Natural killer cell (primary cell): ENCODE results near the gene IL1R2. TPM values are rescaled to one million over a fixed set of nuclear protein-coding genes. Genes with fewer than 3 reads are reported as not detected.
"Not testable (repeated sequence)": the region's sequence is repeated elsewhere in the genome, so short reads cannot be mapped to it uniquely, and the experiment has no call there.

Experiments used
- ATAC-seq, 3 donors: fragments of 150-1000 bp in 2 of 3; fragments of 200-7000 bp in 1 of 3; cut with Tn5 transposase; 1 replicate in 1 of 3; 2 replicates in 2 of 3; pipeline ENCODE4 v1.10.0; 2021; ENCODE audit warnings: mild to moderate bottlenecking in 2 of 3, moderate library complexity in 2 of 3
- DNase-seq, 2 donors: peaks; one replicate each; pipeline versions ENCODE4 v3.0.0 to v3.0.0-alpha.2; 2013 to 2021; ENCODE audit warnings: mixed read lengths in 1 of 2
- H3K27ac ChIP-seq: one replicate; pipeline ENCODE4 v1.5.1; 2013; ENCODE audit warnings: mild to moderate bottlenecking, low read length
- H3K27me3 ChIP-seq: one replicate; pipeline ENCODE4 v1.6.1; 2013; ENCODE audit warnings: low read length; ENCODE audit not compliant: control insufficient read depth, insufficient read depth
- H3K36me3 ChIP-seq: one replicate; pipeline ENCODE4 v1.6.1; 2013; ENCODE audit warnings: low read length; ENCODE audit not compliant: control insufficient read depth, insufficient read depth
- H3K4me1 ChIP-seq: one replicate; pipeline ENCODE4 v1.6.1; 2013; ENCODE audit warnings: low read length; ENCODE audit not compliant: control insufficient read depth, insufficient read depth
- H3K4me3 ChIP-seq: one replicate; pipeline ENCODE4 v1.5.1; 2013; ENCODE audit warnings: low read length
- H3K9me3 ChIP-seq: one replicate; pipeline ENCODE4 v1.6.1; 2013; ENCODE audit warnings: low read length; ENCODE audit not compliant: control insufficient read depth, insufficient read depth
- H3K27ac Mint-ChIP-seq, 2 donors: one replicate each; pipeline ENCODE4 v1.8.0; 2022; ENCODE audit warnings: mild to moderate bottlenecking in 2 of 2, mixed read lengths in 2 of 2, moderate library complexity in 1 of 2
- H3K27me3 Mint-ChIP-seq, 2 donors: one replicate each; pipeline ENCODE4 v1.8.0; 2022; ENCODE audit warnings: low read depth in 2 of 2, mixed read lengths in 2 of 2
- H3K36me3 Mint-ChIP-seq: one replicate; pipeline ENCODE4 v1.8.0; 2022; ENCODE audit warnings: mixed read lengths
- H3K4me1 Mint-ChIP-seq, 2 donors: one replicate each; pipeline ENCODE4 v1.8.0; 2022; ENCODE audit warnings: mixed read lengths in 2 of 2
- H3K4me3 Mint-ChIP-seq: one replicate; pipeline ENCODE4 v1.8.0; 2022; ENCODE audit warnings: mild to moderate bottlenecking, moderate library complexity, mixed read lengths
- H3K9me3 Mint-ChIP-seq, 2 donors: one replicate each; pipeline ENCODE4 v1.8.0; 2022; ENCODE audit warnings: mixed read lengths in 2 of 2
- WGBS: methylation state at CpG from one replicate; pipeline ENCODE4 v1.1.7; 2013; ENCODE audit warnings: missing lambda C conversion rate; ENCODE audit not compliant: insufficient coverage; 5-methylcytosine and 5-hydroxymethylcytosine counted together
- intact Hi-C: fragments of 100-400 bp; cut with micrococcal nuclease; formaldehyde crosslinking; loops from one replicate; pipeline ENCODE4 v1.14.2; 2022
- total RNA-seq, 4 donors: library from RNA; stranded (reverse); fragments of 120-200 nt in 1 of 4; gene quantifications; one replicate each; pipeline versions ENCODE4 v1.2.3 to v1.2.4, GENCODE V29; 2013 to 2022
- TF ChIP-seq, protein P1 (sequence below): fragments of 200-600 bp; IDR thresholded peaks from one replicate; pipeline ENCODE4 v1.8.0; 2022; ENCODE audit warnings: antibody characterized with exemption

IL1R2 gene
- total RNA-seq, 3 donors from 2014 or later (not counting 1 experiment from before 2014, with no cell fraction given) = 0.66 to 5.7 TPM; not detected in 1

- H3K9me3 Mint-ChIP-seq = no peaks in the 10 kb centered on the region
- DNase-seq (no peak), ATAC-seq (no peak)
- no peak overlapping the region for H3K4me3 Mint-ChIP-seq
- 98% methylated on average over 6 of the region's 6 CpGs for WGBS
- H3K27me3 ChIP-seq = no peaks in the 10 kb centered on the region
- H3K36me3 ChIP-seq = no peaks in the 10 kb centered on the region
- no peak overlapping the region for H3K4me3 ChIP-seq
- no peak overlapping the region for H3K27ac Mint-ChIP-seq
- H3K27me3 Mint-ChIP-seq = peaks cover 13 to 17% of the 10 kb centered on the region in 2 donors
- intact Hi-C loops = no loop called here
- H3K27ac ChIP-seq = no peak overlapping the region
- TF ChIP-seq, protein P1, sequence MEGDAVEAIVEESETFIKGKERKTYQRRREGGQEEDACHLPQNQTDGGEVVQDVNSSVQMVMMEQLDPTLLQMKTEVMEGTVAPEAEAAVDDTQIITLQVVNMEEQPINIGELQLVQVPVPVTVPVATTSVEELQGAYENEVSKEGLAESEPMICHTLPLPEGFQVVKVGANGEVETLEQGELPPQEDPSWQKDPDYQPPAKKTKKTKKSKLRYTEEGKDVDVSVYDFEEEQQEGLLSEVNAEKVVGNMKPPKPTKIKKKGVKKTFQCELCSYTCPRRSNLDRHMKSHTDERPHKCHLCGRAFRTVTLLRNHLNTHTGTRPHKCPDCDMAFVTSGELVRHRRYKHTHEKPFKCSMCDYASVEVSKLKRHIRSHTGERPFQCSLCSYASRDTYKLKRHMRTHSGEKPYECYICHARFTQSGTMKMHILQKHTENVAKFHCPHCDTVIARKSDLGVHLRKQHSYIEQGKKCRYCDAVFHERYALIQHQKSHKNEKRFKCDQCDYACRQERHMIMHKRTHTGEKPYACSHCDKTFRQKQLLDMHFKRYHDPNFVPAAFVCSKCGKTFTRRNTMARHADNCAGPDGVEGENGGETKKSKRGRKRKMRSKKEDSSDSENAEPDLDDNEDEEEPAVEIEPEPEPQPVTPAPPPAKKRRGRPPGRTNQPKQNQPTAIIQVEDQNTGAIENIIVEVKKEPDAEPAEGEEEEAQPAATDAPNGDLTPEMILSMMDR = no peak
- H3K4me1 ChIP-seq = peaks cover 7% of the 10 kb centered on the region
- no peaks in the 10 kb centered on the region for H3K4me1 Mint-ChIP-seq
- no peaks in the 10 kb centered on the region for H3K9me3 ChIP-seq
- H3K36me3 Mint-ChIP-seq = no peaks in the 10 kb centered on the region
These were observed 74.8 kb downstream of the IL1R2 start for GRCh38 chr2:102066554-102066953.

- DNase-seq, H3K36me3 ChIP-seq, H3K27ac Mint-ChIP-seq, H3K9me3 Mint-ChIP-seq, H3K36me3 Mint-ChIP-seq, H3K4me1 Mint-ChIP-seq, H3K27me3 ChIP-seq, H3K27ac ChIP-seq, H3K4me3 Mint-ChIP-seq, ATAC-seq, intact Hi-C loops, H3K4me3 ChIP-seq, H3K4me1 ChIP-seq, H3K9me3 ChIP-seq: not testable (repeated sequence)
- peaks cover 12 to 17% of the 10 kb centered on the region in 2 donors for H3K27me3 Mint-ChIP-seq
These were observed 76.4 kb downstream of the IL1R2 start for GRCh38 chr2:102068126-102068525.

GRCh38 chr2:102069311-102069974 is 77.7 kb downstream of the IL1R2 start:
- ATAC-seq (no peak), DNase-seq (no peak)
- TF ChIP-seq, protein P1 = no peak
- H3K36me3 Mint-ChIP-seq = no peaks in the 10 kb centered on the region
- H3K4me3 Mint-ChIP-seq = no peak overlapping the region
- H3K27me3 Mint-ChIP-seq = peaks cover 13 to 17% of the 10 kb centered on the region in 2 donors
- Histone ChIP-seq H3K4me3 (no peak overlapping the region), H3K27ac (no peak overlapping the region), H3K36me3 (no peaks in the 10 kb centered on the region), H3K4me1 (peaks cover 3% of the 10 kb centered on the region), H3K27me3 (no peaks in the 10 kb centered on the region), H3K9me3 (no peaks in the 10 kb centered on the region)
- H3K9me3 Mint-ChIP-seq = no peaks in the 10 kb centered on the region
- intact Hi-C loops = no loop called here
- peaks cover 0 to 6% of the 10 kb centered on the region in 2 donors for H3K4me1 Mint-ChIP-seq
- no peak overlapping the region for H3K27ac Mint-ChIP-seq
- WGBS = 69% methylated on average over 7 of the region's 8 CpGs

DNA sequence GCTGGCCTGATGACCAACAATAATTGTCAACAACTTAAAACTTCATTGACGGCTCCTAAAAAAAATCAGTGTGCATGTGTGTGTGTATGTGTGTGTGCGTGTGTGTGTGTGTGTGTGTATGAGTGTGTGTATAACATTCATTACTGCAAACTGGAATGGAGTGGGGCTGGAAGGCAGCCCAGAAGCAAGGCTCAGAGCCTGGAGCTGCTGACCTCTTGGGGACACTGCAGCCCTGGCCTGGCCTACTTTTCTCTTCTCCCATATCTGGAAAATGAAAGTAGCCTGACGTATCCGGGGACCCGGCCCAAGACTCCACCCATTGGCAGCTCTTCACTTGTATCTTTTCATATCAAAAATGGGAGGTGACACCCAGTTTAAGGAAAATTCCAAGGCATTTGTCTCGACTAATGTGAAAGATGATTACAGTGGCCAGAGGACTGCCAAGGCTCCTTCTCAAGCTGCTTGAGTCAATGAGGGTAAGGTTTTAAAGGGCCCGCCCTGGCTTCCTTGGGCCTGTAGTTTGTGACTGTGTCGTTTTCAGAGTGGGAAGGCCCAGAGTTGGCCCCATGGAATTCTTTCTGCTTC is 78.4 kb downstream of the IL1R2 start:
- H3K4me3 Mint-ChIP-seq = no peak overlapping the region
- intact Hi-C loops = no loop called here
- WGBS = 91% methylated on average over 8 of the region's 8 CpGs
- TF ChIP-seq, protein P1 = no peak
- Histone ChIP-seq H3K36me3 (no peaks in the 10 kb centered on the region), H3K27ac (no peak overlapping the region), H3K27me3 (no peaks in the 10 kb centered on the region), H3K4me3 (no peak overlapping the region), H3K4me1 (peaks cover 3% of the 10 kb centered on the region), H3K9me3 (no peaks in the 10 kb centered on the region)
- no peak overlapping the region for H3K27ac Mint-ChIP-seq
- DNase-seq = no peak
- H3K27me3 Mint-ChIP-seq = peaks cover 13 to 17% of the 10 kb centered on the region in 2 donors
- no peaks in the 10 kb centered on the region for H3K9me3 Mint-ChIP-seq
- ATAC-seq = no peak
- H3K36me3 Mint-ChIP-seq = no peaks in the 10 kb centered on the region
- H3K4me1 Mint-ChIP-seq = peaks cover 0 to 7% of the 10 kb centered on the region in 2 donors
